HL-60 (cell line): ENCODE measurements around the gene SIRT6.

Experiments
- DNase-seq, 2 experiments: peaks; one replicate each; pipeline ENCODE4 v3.0.0-alpha.2; 2010 to 2020; ENCODE audit warnings: low read depth in 1 of 2, low spot score in 1 of 2
- H3K27ac ChIP-seq: fragments of 250-450 bp; sonication (Bioruptor Pico); replicated peaks from 2 replicates; pipeline ENCODE4 v1.5.1; 2020; ENCODE audit warnings: mild to moderate bottlenecking, moderate library complexity
- H3K27me3 ChIP-seq: fragments of 250-450 bp; sonication (Bioruptor Pico); 2 replicates; pipeline ENCODE4 v1.5.1; 2021; ENCODE audit warnings: mild to moderate bottlenecking, moderate library complexity; ENCODE audit not compliant: insufficient read depth, poor library complexity, severe bottlenecking
- H3K4me3 ChIP-seq: replicated peaks from 2 replicates; pipeline ENCODE4 v1.5.1; 2011; ENCODE audit warnings: mild to moderate bottlenecking, control low read depth, low read length; ENCODE audit not compliant: insufficient read depth
- GABPA ChIP-seq: IDR thresholded peaks from 2 replicates; pipeline ENCODE4 v1.6.1; 2012; ENCODE audit warnings: low read depth
- POLR2AphosphoS5 ChIP-seq: IDR thresholded peaks from 2 replicates; pipeline ENCODE4 v1.6.1; 2012; ENCODE audit warnings: low read depth
- SPI1 ChIP-seq: IDR thresholded peaks from 2 replicates; pipeline ENCODE4 v1.6.1; 2012; ENCODE audit warnings: low read depth, mild to moderate bottlenecking, borderline replicate concordance
- TF ChIP-seq, protein P1 (sequence below): IDR thresholded peaks from one replicate; pipeline ENCODE4 v1.5.1; 2011; ENCODE audit warnings: low read length, control low read depth, inconsistent platforms; ENCODE audit not compliant: insufficient read depth
- TF ChIP-seq, protein P2 (sequence below): IDR thresholded peaks from 2 replicates; pipeline ENCODE4 v1.6.1; 2012; ENCODE audit warnings: low read depth; ENCODE audit not compliant: insufficient replicate concordance

The SIRT6 gene

GRCh38 chr19:4228765-4229178 is 46.4 kb upstream of the SIRT6 start:
- TF ChIP-seq, protein P1, sequence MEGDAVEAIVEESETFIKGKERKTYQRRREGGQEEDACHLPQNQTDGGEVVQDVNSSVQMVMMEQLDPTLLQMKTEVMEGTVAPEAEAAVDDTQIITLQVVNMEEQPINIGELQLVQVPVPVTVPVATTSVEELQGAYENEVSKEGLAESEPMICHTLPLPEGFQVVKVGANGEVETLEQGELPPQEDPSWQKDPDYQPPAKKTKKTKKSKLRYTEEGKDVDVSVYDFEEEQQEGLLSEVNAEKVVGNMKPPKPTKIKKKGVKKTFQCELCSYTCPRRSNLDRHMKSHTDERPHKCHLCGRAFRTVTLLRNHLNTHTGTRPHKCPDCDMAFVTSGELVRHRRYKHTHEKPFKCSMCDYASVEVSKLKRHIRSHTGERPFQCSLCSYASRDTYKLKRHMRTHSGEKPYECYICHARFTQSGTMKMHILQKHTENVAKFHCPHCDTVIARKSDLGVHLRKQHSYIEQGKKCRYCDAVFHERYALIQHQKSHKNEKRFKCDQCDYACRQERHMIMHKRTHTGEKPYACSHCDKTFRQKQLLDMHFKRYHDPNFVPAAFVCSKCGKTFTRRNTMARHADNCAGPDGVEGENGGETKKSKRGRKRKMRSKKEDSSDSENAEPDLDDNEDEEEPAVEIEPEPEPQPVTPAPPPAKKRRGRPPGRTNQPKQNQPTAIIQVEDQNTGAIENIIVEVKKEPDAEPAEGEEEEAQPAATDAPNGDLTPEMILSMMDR, result no peak
- TF ChIP-seq POLR2AphosphoS5 (no peak), GABPA (no peak), SPI1 (no peak)
- TF ChIP-seq, protein P2, sequence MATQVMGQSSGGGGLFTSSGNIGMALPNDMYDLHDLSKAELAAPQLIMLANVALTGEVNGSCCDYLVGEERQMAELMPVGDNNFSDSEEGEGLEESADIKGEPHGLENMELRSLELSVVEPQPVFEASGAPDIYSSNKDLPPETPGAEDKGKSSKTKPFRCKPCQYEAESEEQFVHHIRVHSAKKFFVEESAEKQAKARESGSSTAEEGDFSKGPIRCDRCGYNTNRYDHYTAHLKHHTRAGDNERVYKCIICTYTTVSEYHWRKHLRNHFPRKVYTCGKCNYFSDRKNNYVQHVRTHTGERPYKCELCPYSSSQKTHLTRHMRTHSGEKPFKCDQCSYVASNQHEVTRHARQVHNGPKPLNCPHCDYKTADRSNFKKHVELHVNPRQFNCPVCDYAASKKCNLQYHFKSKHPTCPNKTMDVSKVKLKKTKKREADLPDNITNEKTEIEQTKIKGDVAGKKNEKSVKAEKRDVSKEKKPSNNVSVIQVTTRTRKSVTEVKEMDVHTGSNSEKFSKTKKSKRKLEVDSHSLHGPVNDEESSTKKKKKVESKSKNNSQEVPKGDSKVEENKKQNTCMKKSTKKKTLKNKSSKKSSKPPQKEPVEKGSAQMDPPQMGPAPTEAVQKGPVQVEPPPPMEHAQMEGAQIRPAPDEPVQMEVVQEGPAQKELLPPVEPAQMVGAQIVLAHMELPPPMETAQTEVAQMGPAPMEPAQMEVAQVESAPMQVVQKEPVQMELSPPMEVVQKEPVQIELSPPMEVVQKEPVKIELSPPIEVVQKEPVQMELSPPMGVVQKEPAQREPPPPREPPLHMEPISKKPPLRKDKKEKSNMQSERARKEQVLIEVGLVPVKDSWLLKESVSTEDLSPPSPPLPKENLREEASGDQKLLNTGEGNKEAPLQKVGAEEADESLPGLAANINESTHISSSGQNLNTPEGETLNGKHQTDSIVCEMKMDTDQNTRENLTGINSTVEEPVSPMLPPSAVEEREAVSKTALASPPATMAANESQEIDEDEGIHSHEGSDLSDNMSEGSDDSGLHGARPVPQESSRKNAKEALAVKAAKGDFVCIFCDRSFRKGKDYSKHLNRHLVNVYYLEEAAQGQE, result no peak
- Histone ChIP-seq H3K27ac (no peak overlapping the region), H3K27me3 (peaks cover 9% of the 10 kb centered on the region), H3K4me3 (no peak overlapping the region)
- no peak for DNase-seq

- DNase-seq, result no peak
- Histone ChIP-seq H3K27ac (no peak overlapping the region), H3K27me3 (peaks cover 9% of the 10 kb centered on the region), H3K4me3 (no peak overlapping the region)
- TF ChIP-seq, protein P1, result no peak
- TF ChIP-seq, protein P2, result no peak
- TF ChIP-seq GABPA, result no peak
- no peak for TF ChIP-seq POLR2AphosphoS5
- no peak for TF ChIP-seq SPI1
Observed at GRCh38 chr19:4227771-4228170, 45.4 kb upstream of the SIRT6 start.

DNA sequence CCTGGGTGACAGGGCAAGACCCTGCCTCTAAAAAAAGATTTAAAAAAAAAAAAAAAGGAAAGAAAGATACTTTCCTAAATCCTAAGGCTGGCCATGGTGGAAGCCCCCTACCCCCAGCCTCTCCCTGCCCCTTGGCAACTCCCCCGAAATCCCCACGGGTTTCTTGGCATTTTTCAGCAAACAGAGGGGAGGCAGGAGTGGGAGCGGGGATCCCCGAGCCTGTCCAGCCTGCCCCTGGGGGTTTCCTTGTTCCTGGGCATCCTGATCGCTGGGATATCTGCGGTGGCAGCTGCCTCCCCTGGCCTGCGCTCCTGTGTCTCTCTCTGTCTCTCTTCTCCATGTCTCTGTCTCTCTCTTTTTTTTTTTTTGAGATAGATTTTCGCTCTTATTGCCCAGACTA is 43.5 kb upstream of the SIRT6 start:
- no peak for TF ChIP-seq POLR2AphosphoS5
- TF ChIP-seq, protein P2, result no peak
- TF ChIP-seq SPI1, result no peak
- TF ChIP-seq, protein P1, result no peak
- TF ChIP-seq GABPA, result no peak
- no peak for DNase-seq
- Histone ChIP-seq H3K27ac (no peak overlapping the region), H3K27me3 (peaks cover 9% of the 10 kb centered on the region), H3K4me3 (no peak overlapping the region)
